Fibroblast of peridontal ligament (primary cell): ENCODE results near the gene ANKRD17.
A peak's percentile ranks its signal among the peaks of the same experiment; 100 is the strongest.
"Not testable (repeated sequence)": the region's sequence is repeated elsewhere in the genome, so short reads cannot be mapped to it uniquely, and the experiment has no call there.

ENCODE experiments used
- DNase-seq: peaks from one replicate; pipeline ENCODE4 v3.0.0-alpha.2; 2010; ENCODE audit errors: extremely low read depth

Gene ANKRD17

GRCh38 chr4:73258686-73259570 is at the start of gene ANKRD17:
Gene ANKRD17 (minus strand): TSS chr4:73258798. CDS start chr4:73258668, 130 bp downstream.
- DNase-seq = peak; percentile 94

- peak; percentile 60 for DNase-seq
These were observed 49.7 kb upstream of the ANKRD17 start for GRCh38 chr4:73308286-73308685.

GRCh38 chr4:73303711-73304110 is 45.1 kb upstream of the ANKRD17 start:
- DNase-seq = no peak

DNA sequence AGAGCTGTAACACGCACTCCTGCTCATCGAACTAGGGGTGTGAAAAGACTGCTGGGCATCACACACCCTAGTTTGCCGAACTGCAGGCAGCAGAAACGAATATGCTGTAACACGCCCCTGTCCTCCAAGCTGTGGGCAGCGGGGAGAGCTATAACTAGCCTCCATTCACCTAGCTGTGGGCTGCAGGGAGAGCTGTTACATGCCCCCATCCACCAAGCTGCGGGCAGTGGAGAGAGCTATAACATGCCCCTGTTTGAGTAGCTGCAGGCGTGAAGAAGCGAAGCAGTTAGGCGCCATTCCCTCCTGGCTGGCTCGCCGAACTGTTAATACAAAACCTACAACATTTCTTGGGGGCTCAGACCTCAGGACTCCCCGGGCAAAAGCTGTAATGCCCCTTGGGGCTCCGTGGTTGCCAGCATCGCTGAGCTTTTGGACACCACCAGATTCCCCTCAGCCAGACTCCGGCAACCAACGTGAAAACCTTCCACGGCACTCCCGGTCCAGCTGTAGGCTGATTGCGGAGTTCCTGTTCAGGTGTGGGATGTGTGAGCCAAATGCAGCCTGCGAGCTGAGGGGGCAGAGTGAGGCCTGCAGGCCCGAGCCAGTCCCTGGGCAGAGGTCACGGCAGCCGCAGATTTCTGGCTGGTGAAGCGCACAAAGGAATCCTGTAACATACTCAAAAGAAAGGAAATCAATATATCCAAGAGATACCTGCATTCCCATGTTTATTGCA is 41.1 kb upstream of the ANKRD17 start:
- DNase-seq = no peak

DNA sequence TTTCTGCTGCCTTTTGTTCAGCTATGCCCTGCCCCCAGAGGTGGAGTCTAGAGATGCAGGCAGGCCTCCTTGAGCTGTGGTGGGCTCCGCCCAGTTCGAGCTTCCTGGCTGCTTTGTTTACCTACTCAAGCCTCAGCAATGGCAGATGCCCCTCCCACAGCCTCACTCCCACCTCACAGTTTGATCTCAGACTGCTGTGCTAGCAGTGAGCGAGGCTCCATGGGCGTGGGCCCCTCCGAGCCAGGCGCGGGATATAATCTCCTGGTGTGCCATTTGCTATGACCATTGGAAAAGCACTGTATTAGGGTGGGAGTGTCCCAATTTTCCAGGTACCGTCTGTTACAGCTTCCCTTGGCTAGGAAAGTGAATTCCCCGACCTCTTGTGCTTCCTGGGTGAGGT is 34.1 kb upstream of the ANKRD17 start:
- DNase-seq = not testable (repeated sequence)

- no peak for DNase-seq
These were observed 23.4 kb upstream of the ANKRD17 start for GRCh38 chr4:73281982-73282381.

DNA sequence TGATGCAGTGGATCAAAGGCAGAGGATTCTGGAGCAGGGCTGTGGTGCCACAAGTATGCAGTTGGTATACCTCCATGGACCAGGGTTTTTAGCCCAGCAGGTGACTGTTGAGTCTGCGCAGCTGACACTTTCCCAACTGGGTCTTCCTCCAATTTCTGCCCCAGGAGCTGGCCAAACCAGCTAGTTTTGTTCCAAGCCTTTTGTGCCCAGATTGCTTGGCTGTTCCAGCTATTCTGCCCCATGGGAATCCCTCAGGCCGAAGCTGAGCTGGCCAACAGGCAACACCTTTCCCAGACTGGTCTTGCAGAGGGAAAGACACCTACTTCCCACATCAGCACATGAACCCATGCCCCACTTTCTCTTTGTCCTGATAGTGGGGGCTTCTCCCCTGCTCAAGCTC is 22.8 kb upstream of the ANKRD17 start:
- no peak for DNase-seq

DNA sequence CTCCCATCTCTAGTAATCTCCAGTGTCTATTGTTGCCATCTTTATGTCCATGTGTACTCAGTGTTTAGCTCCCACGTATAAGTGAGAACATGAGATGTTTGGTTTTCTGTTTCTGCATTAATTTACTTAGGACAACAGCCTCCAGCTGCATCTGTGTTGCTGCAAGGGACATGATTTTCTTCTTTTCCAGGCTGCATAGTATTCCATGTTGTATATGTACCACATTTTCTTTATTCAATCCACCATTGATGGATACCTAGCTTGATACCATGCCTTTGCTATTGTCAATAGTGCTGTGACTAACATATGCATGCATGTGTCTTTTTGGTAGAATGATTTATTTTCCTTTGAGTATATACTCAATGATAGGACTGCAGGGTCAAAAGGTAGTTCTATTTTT is 18.6 kb upstream of the ANKRD17 start:
- DNase-seq = no peak

DNA sequence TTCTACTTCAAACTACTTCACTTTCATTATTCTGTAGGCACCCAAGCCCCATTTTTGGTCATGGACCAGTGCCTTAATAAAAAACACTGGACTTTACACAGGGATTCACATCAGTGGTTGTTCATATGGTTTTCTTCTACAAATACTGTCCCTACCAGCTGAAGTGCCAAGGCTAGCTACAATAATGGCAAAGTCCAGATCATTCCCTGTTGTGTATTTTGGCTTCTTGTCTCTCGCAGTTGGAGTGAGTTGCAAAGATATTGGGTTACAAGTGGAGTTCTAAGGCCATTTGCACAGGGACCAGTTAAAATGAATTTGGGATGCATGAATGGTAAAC is 16.7 kb upstream of the ANKRD17 start:
- no peak for DNase-seq

DNA sequence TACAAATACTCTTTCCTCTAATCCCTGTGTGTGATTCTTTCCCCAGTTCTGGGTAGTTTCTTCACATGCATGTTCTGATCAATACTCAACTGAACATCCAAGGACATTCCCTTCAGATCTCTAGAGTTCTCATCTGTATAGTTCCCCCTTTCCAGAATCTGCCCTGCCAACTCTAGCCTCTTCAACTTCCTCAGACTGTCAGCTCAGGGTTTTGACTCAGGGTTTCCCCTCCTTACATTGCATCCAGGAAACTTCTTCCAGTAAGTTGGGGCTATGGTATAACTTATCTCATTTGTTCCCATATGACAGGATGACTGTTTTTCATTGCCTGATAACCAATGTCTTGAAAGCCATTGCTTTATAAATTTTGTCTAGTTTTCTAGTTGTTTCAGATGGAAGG is 14.2 kb upstream of the ANKRD17 start:
- DNase-seq = no peak

DNA sequence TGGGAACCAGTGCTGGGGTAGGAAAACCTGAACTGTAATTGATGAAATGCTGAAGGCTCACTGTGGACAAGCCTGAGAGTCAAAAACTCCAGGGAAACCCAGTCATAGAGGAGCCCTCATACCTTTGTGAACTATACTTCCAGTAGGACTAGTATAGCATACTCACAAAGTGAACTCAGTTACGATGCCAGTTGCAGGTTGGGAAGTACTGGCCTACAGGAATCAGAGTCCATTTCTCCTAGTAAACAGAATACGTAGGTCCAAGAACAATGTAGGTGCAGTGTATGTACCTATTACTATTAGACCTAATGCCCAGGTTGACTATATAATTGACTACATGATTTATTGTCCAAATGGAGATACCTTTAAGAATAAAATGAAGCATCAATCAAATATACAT is 8.5 kb upstream of the ANKRD17 start:
- no peak for DNase-seq

GRCh38 chr4:73259571-73260090 is 1.0 kb upstream of the ANKRD17 start:
- no peak for DNase-seq

DNA sequence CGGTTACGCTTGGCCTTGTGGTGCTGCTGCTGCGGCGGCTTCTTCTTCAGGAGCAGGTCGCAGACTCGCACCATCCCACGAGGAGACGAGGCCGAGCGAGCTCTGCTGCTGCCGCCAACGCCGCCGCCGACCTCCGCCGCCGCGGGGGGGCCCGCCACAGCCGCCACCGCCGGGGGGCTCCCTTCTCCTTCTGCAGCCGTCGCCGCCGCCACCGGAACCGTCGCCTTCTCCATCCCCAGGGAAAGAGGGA is 237 bp downstream of the ANKRD17 start:
- no peak for DNase-seq

DNA sequence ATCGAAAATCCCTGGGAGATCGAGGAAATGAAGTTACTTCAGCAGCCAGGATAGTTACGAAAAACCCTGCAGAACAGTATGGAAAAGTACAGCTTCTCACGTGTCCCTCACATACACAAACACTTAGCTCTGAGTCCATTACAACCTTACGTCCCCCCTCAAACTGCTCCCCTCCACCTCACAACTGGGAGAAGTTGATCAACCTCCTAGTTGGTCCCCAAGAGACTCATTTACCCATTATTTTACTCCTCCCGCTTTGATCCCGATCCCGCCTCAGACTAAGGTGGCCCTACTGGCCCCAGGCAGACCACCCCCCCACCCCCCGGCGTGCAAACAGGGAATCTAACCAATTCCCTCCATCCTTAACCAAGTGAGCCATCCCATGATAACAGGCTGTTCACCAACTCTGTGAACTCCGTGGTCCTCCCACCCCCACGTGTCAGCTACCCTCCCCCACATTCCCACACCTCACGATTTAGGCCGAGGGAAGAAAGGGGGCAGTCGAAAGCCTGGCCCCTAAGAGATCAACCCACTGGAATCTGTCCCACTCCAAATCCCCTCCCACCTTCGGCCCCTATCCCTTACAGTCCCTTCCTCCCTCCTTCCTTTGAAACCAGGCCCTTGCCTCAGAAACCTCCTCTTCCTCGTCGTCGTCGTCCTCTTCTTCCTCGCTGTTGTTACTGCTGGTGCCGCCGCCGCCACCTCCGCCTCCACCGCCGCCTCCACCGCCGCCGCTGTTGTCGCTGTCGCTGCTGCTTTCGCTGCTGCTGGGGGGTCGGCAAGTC is 755 bp downstream of the ANKRD17 start:
- peak; percentile 40 for DNase-seq

- peak; percentile 90 for DNase-seq
These were observed 1.4 kb downstream of the ANKRD17 start for GRCh38 chr4:73257234-73257633.

DNA sequence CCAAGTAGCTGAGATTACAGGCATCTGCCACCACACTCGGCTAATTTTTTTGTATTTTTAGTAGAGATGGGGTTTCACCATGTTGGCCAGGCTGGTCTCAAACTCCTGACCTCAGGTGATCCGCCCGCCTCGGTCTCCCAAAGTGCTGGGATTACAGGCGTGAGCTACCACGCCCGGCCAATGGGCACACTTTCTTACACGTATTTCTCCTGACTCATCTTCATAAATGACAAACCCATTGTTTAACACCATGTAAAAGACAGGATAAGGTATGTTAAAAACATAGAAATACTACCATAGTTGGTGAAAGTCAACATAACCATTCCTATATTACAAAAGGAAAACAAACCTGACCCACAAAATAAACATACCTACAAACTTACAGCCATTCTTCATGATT is 2.8 kb downstream of the ANKRD17 start:
- DNase-seq = not testable (repeated sequence)

- DNase-seq = no peak
These were observed 6.6 kb downstream of the ANKRD17 start for GRCh38 chr4:73252001-73252400.

- DNase-seq = no peak
These were observed 7.2 kb downstream of the ANKRD17 start for GRCh38 chr4:73251384-73251783.

DNA sequence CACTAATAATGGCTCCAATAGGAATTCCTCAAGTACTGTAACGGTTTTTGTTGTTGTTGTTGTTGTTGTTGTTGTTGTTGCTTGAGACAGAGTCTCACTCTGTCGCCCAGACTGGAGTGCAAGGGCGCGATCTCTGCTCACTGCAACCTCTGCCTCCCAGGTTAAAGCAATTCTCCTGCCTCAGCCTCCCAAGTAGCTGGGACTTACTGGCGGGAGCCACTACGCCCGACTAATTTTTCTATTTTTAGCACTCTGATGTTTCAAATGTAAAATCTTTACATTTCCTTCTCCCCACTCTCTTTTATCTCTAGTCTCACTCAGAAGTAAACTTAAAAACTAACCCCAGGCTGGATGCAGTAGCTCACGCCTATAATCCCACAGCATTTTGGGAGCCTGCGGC is 8.0 kb downstream of the ANKRD17 start:
- no peak for DNase-seq

DNA sequence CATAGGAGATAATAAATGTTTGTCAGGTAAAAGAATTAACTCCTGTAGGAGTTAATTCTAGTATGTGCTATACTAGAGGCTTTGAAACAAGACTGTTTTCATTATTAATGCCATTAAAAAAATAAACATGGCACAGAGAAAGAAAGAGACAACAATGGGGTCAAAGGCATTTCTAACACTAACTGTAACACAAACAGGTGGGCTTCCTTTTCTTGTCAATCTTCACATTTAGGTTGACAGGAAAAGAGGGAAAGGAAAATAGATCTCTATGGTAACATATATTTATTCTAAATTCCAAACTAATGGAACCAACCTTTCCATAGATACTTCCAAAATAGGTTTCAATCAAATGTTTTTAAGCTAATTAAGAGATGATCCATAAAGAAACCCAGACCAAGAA is 9.8 kb downstream of the ANKRD17 start:
- no peak for DNase-seq

DNA sequence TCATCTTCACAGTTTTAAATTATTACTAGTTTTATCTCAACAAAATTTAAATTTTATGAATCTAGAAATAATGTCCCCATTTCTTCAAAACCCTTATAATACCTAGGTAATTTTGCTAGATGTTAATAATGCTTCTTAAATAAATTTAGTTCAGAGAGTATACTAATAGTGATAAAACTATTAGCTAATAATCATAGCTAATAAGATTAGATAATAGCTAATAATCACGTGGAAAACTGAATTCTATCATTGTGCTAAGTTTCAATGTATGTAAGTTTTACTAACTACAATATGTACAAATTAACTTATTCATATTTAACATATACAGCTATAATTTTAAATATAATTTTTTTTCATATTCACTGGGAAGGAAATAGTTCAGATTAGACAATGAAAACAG is 10.2 kb downstream of the ANKRD17 start:
- DNase-seq = no peak

- DNase-seq = no peak
These were observed 11.5 kb downstream of the ANKRD17 start for GRCh38 chr4:73247100-73247499.

DNA sequence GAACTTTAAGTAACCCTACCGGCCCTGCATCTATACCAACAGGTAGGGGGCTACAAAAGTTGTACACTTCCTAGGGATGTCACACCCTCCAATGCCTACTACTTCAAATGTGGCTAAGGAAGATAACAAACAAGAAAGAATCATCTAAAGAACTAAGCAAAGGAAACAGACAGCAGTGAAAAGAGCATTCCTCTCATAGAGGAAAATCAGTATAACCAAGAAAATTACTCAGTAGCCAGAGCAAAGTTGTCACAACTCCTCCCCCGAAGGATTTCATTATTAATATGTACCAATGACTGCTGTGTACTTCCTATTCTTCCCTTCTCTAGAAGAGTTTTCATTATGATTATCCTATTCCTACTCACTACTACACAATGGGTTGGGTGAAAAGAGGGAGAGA is 12.6 kb downstream of the ANKRD17 start:
- DNase-seq = no peak
